Caki2 (cell line): ENCODE measurements around the gene WNT6. TPM values are rescaled to one million over a fixed set of nuclear protein-coding genes. Genes with fewer than 3 reads are reported as not detected.

Source experiments
- DNase-seq: peaks from one replicate; pipeline ENCODE4 v3.0.0-alpha.2; 2015; ENCODE audit warnings: low read depth
- in situ Hi-C: cut with HindIII; loops from 2 replicates; pipeline ENCODE4 v1.10.0; 2016; ENCODE audit warnings: low sequenced_read_pairs, low pct_unique_long_range_greater_than_20kb, mixed read lengths
- total RNA-seq: library from RNA; depleted of rRNA; stranded (reverse); fragments of >200 nt; shearing (Covaris generic); gene quantifications from 2 replicates; pipeline ENCODE4 v1.2.3, GENCODE V29; 2014; ENCODE audit warnings: low replicate concordance

Gene WNT6
- total RNA-seq, 1 experiment from 2014 or later = 4.4 TPM

- in situ Hi-C loops = no loop called here
- no peak for DNase-seq
Measured at GRCh38 chr2:218871345-218872302, 12.0 kb downstream of the WNT6 start.

- no peak for DNase-seq
- in situ Hi-C loops = no loop called here
Measured at GRCh38 chr2:218872645-218873358, 13.2 kb downstream of the WNT6 start.

- in situ Hi-C loops = no loop called here
- DNase-seq = no peak
Measured at GRCh38 chr2:218873359-218874194, 14.0 kb downstream of the WNT6 start.

- DNase-seq = no peak
- in situ Hi-C loops = no loop called here
Measured at GRCh38 chr2:218875692-218876246, 16.2 kb downstream of the WNT6 start.

GRCh38 chr2:218876562-218877219 is 17.1 kb downstream of the WNT6 start:
- DNase-seq = peak; percentile 81
- in situ Hi-C loops = no loop called here

- in situ Hi-C loops = no loop called here
- DNase-seq = no peak
Measured at GRCh38 chr2:218877331-218877730, 17.7 kb downstream of the WNT6 start.

GRCh38 chr2:218877891-218878290 is 18.3 kb downstream of the WNT6 start:
- no peak for DNase-seq
- in situ Hi-C loops = no loop called here

- no peak for DNase-seq
- in situ Hi-C loops = no loop called here
Measured at GRCh38 chr2:218878486-218878885, 18.9 kb downstream of the WNT6 start.

GRCh38 chr2:218878926-218879761 is 19.5 kb downstream of the WNT6 start:
- no peak for DNase-seq

GRCh38 chr2:218879776-218880101 is 20.1 kb downstream of the WNT6 start:
- DNase-seq = no peak
- in situ Hi-C loops = no loop called here

More at GRCh38 chr2:218878926-218879761, 19.5 kb downstream of the WNT6 start:
- in situ Hi-C loops = no loop called here

- in situ Hi-C loops = no loop called here
- DNase-seq = no peak
Measured at GRCh38 chr2:218880102-218880858, 20.7 kb downstream of the WNT6 start, which contains the start of gene WNT10A. WNT10A (plus strand) TSS chr2:218880852; CDS start chr2:218880996, 144 bp downstream.

GRCh38 chr2:218880859-218881594 is 21.4 kb downstream of the WNT6 start:
- in situ Hi-C loops = no loop called here
- no peak for DNase-seq

- no peak for DNase-seq
- in situ Hi-C loops = no loop called here
Measured at GRCh38 chr2:218881744-218882460, 22.3 kb downstream of the WNT6 start.

- in situ Hi-C loops = no loop called here
Measured at GRCh38 chr2:218882461-218882816, 22.8 kb downstream of the WNT6 start.

GRCh38 chr2:218882866-218883366 is 23.3 kb downstream of the WNT6 start:
- in situ Hi-C loops = no loop called here
- no peak for DNase-seq

More at GRCh38 chr2:218882461-218882816, 22.8 kb downstream of the WNT6 start:
- no peak for DNase-seq
